ENCODE data around the gene GNS.

Gene GNS

GRCh38 chr12:64735442-64735841, 23.8 kb downstream of the GNS start:
- DNase-seq (ENCODE audit: low read depth), result no peak

- DNase-seq (ENCODE audit: low read depth), result no peak
Measured at GRCh38 chr12:64733857-64734256, 25.3 kb downstream of the GNS start.

GRCh38 chr12:64731683-64732082, 27.5 kb downstream of the GNS start:
- DNase-seq (ENCODE audit: low read depth), result no peak

- no peak for DNase-seq (ENCODE audit: low read depth)
Measured at GRCh38 chr12:64730588-64730969, 28.6 kb downstream of the GNS start.

- DNase-seq (ENCODE audit: low read depth), result no peak
Measured at GRCh38 chr12:64729909-64730587, 29.2 kb downstream of the GNS start.

- DNase-seq (ENCODE audit: low read depth), result no peak
Measured at GRCh38 chr12:64724201-64724745, 34.9 kb downstream of the GNS start.

GRCh38 chr12:64723630-64724029, 35.6 kb downstream of the GNS start:
- no peak for DNase-seq (ENCODE audit: low read depth)

GRCh38 chr12:64722835-64723234, 36.4 kb downstream of the GNS start:
- DNase-seq (ENCODE audit: low read depth), result no peak

GRCh38 chr12:64720884-64721283, 38.3 kb downstream of the GNS start:
- DNase-seq (ENCODE audit: low read depth), result no peak

- no peak for DNase-seq (ENCODE audit: low read depth)
Measured at GRCh38 chr12:64718649-64719048, 40.6 kb downstream of the GNS start.

GRCh38 chr12:64716839-64717455, 42.3 kb downstream of the GNS start:
- DNase-seq (ENCODE audit: low read depth), result no peak

GRCh38 chr12:64716371-64716770, 42.8 kb downstream of the GNS start:
- DNase-seq (ENCODE audit: low read depth), result no peak

- DNase-seq (ENCODE audit: low read depth), result no peak
Measured at GRCh38 chr12:64714551-64714968, 44.6 kb downstream of the GNS start.

GRCh38 chr12:64713376-64713775, 45.8 kb downstream of the GNS start:
- DNase-seq (ENCODE audit: low read depth), result no peak

- no peak for DNase-seq (ENCODE audit: low read depth)
Measured at GRCh38 chr12:64709429-64709828, 49.8 kb downstream of the GNS start.

- no peak for DNase-seq (ENCODE audit: low read depth)
Measured at GRCh38 chr12:64707926-64708325, 51.3 kb downstream of the GNS start.

GRCh38 chr12:64707362-64707761, 51.8 kb downstream of the GNS start:
- DNase-seq (ENCODE audit: low read depth), result no peak

- no peak for DNase-seq (ENCODE audit: low read depth)
Measured at GRCh38 chr12:64706857-64707256, 52.3 kb downstream of the GNS start.

GRCh38 chr12:64706306-64706705, 52.9 kb downstream of the GNS start:
- DNase-seq (ENCODE audit: low read depth), result no peak

- no peak for DNase-seq (ENCODE audit: low read depth)
Measured at GRCh38 chr12:64701283-64701682, 57.9 kb downstream of the GNS start.

GRCh38 chr12:64700532-64700931, 58.7 kb downstream of the GNS start:
- no peak for DNase-seq (ENCODE audit: low read depth)

GRCh38 chr12:64699504-64700115, 59.6 kb downstream of the GNS start:
- no peak for DNase-seq (ENCODE audit: low read depth)

GRCh38 chr12:64696080-64696741, 63.0 kb downstream of the GNS start:
- DNase-seq (ENCODE audit: low read depth), result no peak

Data from fibroblast of the conjunctiva (primary cell).